ENCODE measurements around the gene NIPBL.
"Not testable (repeated sequence)": the region's sequence is repeated elsewhere in the genome, so short reads cannot be mapped to it uniquely, and the experiment has no call there.

GRCh38 chr5:37082977-37083376, 206.4 kb downstream of the NIPBL start:
- TF ChIP-seq, protein P1, sequence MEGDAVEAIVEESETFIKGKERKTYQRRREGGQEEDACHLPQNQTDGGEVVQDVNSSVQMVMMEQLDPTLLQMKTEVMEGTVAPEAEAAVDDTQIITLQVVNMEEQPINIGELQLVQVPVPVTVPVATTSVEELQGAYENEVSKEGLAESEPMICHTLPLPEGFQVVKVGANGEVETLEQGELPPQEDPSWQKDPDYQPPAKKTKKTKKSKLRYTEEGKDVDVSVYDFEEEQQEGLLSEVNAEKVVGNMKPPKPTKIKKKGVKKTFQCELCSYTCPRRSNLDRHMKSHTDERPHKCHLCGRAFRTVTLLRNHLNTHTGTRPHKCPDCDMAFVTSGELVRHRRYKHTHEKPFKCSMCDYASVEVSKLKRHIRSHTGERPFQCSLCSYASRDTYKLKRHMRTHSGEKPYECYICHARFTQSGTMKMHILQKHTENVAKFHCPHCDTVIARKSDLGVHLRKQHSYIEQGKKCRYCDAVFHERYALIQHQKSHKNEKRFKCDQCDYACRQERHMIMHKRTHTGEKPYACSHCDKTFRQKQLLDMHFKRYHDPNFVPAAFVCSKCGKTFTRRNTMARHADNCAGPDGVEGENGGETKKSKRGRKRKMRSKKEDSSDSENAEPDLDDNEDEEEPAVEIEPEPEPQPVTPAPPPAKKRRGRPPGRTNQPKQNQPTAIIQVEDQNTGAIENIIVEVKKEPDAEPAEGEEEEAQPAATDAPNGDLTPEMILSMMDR (IDR thresholded peaks at IDR 0.05; ENCODE audit: low read length), result not testable (repeated sequence)
- not testable (repeated sequence) for TF ChIP-seq EZH2 (IDR thresholded peaks at IDR 0.05; ENCODE audit: borderline replicate concordance, low read length)
